Measurements from ENCODE around the gene KIF5C.

Gene KIF5C

GRCh38 chr2:148953426-148953825, 78.4 kb downstream of the KIF5C start:
- no peak overlapping the region for H3K4me3 ChIP-seq (ENCODE audit: low read depth, low read length)
- no peak for TF ChIP-seq CTCF (conservative IDR thresholded peaks at IDR 0.05; ENCODE audit: low read depth, low read length)
- DNase-seq (ENCODE audit: low read depth) = no peak

DNA sequence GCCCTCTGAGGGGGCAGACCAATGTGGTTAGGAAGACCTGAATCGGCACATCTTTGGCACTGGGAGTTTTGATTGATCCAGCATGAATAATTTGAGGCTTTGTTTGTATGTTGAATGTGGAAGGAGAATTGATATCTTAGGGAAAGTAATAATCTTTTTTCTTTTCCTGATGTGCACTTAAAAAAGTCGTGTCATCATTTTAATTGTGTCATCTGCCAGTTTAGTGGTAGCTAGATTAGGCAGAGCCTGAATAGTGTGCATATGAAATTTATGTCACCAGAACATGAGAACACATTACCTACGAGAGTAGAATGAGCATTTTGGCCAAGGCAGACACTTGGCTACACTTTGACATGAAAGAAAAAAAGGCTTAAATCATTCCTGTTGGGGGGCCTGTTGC, 79.5 kb downstream of the KIF5C start:
- TF ChIP-seq CTCF (conservative IDR thresholded peaks at IDR 0.05; ENCODE audit: low read depth, low read length) = no peak
- DNase-seq (ENCODE audit: low read depth) = no peak
- H3K4me3 ChIP-seq (ENCODE audit: low read depth, low read length) = no peak overlapping the region

- no peak for TF ChIP-seq CTCF (conservative IDR thresholded peaks at IDR 0.05; ENCODE audit: low read depth, low read length)
- H3K4me3 ChIP-seq (ENCODE audit: low read depth, low read length) = no peak overlapping the region
- no peak for DNase-seq (ENCODE audit: low read depth)
These were observed 80.8 kb downstream of the KIF5C start for GRCh38 chr2:148955798-148956197.

- no peak overlapping the region for H3K4me3 ChIP-seq (ENCODE audit: low read depth, low read length)
- no peak for DNase-seq (ENCODE audit: low read depth)
- TF ChIP-seq CTCF (conservative IDR thresholded peaks at IDR 0.05; ENCODE audit: low read depth, low read length) = no peak
These were observed 82.0 kb downstream of the KIF5C start for GRCh38 chr2:148957023-148957422.

DNA sequence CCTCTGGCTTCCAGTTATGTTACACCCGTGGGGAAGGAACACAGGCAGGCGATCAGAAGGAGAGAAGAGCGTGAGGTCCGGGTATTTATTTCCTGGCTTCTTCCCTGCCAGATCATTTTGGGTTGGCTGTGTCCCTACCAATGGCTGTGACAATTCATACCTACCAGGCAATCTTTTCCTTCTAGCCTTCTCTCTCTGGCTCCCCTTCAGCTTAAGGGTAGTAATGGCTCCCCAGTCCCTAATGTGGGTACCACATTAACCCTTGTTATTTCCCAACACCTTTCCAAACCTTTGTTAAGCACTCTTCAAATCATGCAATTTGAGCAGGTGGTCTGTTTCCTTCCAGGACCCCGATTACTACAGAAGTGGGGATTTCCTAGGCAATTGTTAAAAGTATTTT, 84.7 kb downstream of the KIF5C start:
- TF ChIP-seq CTCF (conservative IDR thresholded peaks at IDR 0.05; ENCODE audit: low read depth, low read length) = no peak
- no peak overlapping the region for H3K4me3 ChIP-seq (ENCODE audit: low read depth, low read length)
- no peak for DNase-seq (ENCODE audit: low read depth)

GRCh38 chr2:148960483-148960882, 85.5 kb downstream of the KIF5C start:
- TF ChIP-seq CTCF (conservative IDR thresholded peaks at IDR 0.05; ENCODE audit: low read depth, low read length) = no peak
- DNase-seq (ENCODE audit: low read depth) = no peak
- H3K4me3 ChIP-seq (ENCODE audit: low read depth, low read length) = no peak overlapping the region

- no peak overlapping the region for H3K4me3 ChIP-seq (ENCODE audit: low read depth, low read length)
- TF ChIP-seq CTCF (conservative IDR thresholded peaks at IDR 0.05; ENCODE audit: low read depth, low read length) = no peak
- no peak for DNase-seq (ENCODE audit: low read depth)
These were observed 88.4 kb downstream of the KIF5C start for GRCh38 chr2:148963461-148963860.

Measured in choroid plexus epithelial cell (primary cell).